A549 treated with GW870086 at 1 μM for 4 hours (cell line): ENCODE results near the gene ITM2A. TPM values are rescaled to one million over a fixed set of nuclear protein-coding genes. Genes with fewer than 3 reads are reported as not detected.

Source experiments
- total RNA-seq: library from RNA; stranded (reverse); fragments of 200-300 nt; extraction: Qiagen RNA extraction; gene quantifications from 5 replicates; pipeline ENCODE4 v1.2.3, GENCODE V29; 2022; ENCODE audit warnings: low read depth

Gene ITM2A
- total RNA-seq: 0.21 TPM in 1 of 5 replicates, not detected in the others

GRCh38 chrX:79366873-79367749 is at the start of gene ITM2A:
TSS of gene ITM2A (minus strand) at chrX:79367334. CDS start at chrX:79367215, 119 bp downstream.

Other genes with a start within 250 kb of the ITM2A start
- not detected in 5 replicates for gene GPR174, start 222.6 kb downstream of the ITM2A start, total RNA-seq